PC-3 (cell line): Measurements from ENCODE around the gene MYOC. TPM values are rescaled to one million over a fixed set of nuclear protein-coding genes. Genes with fewer than 3 reads are reported as not detected.

Source experiments
- ATAC-seq: fragments of 200-7000 bp; cut with Tn5 transposase; 2 replicates; pipeline ENCODE4 v1.9.1; 2020; ENCODE audit warnings: mild to moderate bottlenecking, moderate library complexity
- BruUV-seq: library from RNA; stranded (reverse); fragments of 400-500 nt; replicated peaks from 2 replicates; lab custom pipeline; 2021; lab: Mats Ljungman, UMichigan
- CTCF ChIA-PET: fragments of 300-600 bp; sonication (Branson Sonifier 250); formaldehyde crosslinking; loops from one replicate; lab custom pipeline; 2022; ENCODE audit warnings: antibody characterized with exemption; lab: Charles Lee
- POLR2A ChIA-PET: fragments of 300-600 bp; sonication (Branson Sonifier 250); formaldehyde crosslinking; loops from one replicate; lab custom pipeline; 2022; ENCODE audit warnings: antibody characterized with exemption; ENCODE audit not compliant: unreplicated experiment; lab: Charles Lee
- DNase-seq: peaks from one replicate; pipeline ENCODE4 v3.0.0-alpha.2; 2015
- H2AFZ ChIP-seq: fragments of 300-600 bp; sonication (generic); 2 replicates; pipeline ENCODE4 v1.6.0; 2016; ENCODE audit warnings: antibody characterized with exemption, low read length
- H3F3A ChIP-seq: fragments of 300-600 bp; sonication (generic); one replicate; pipeline ENCODE4 v1.6.0; 2017; ENCODE audit warnings: antibody characterized with exemption, low read length, control low read depth, mild to moderate bottlenecking; ENCODE audit not compliant: unreplicated experiment
- H3K27ac ChIP-seq: fragments of 300-600 bp; sonication (generic); 2 replicates; pipeline ENCODE4 v1.5.1; 2016; ENCODE audit warnings: mild to moderate bottlenecking, low read length
- H3K27me3 ChIP-seq: fragments of 300-600 bp; sonication (generic); 2 replicates; pipeline ENCODE4 v1.6.1; 2016; ENCODE audit warnings: low read length, mixed read lengths
- H3K36me3 ChIP-seq: fragments of 300-600 bp; sonication (generic); 2 replicates; pipeline ENCODE4 v1.6.1; 2016; ENCODE audit warnings: low read depth, mixed run types, low read length, mixed read lengths
- H3K4me1 ChIP-seq: fragments of 300-600 bp; sonication (generic); 2 replicates; pipeline ENCODE4 v1.5.1; 2016; ENCODE audit warnings: low read length; ENCODE audit not compliant: insufficient read depth
- H3K4me2 ChIP-seq: fragments of 300-600 bp; sonication (generic); 2 replicates; pipeline ENCODE4 v1.6.0; 2016; ENCODE audit warnings: low read length
- H3K4me3 ChIP-seq: fragments of 300-600 bp; sonication (generic); 2 replicates; pipeline ENCODE4 v1.5.1; 2016; ENCODE audit warnings: mild to moderate bottlenecking, low read length, mixed read lengths
- H3K79me2 ChIP-seq: fragments of 300-600 bp; sonication (generic); 2 replicates; pipeline ENCODE4 v1.6.1; 2017; ENCODE audit warnings: low read length, mixed read lengths
- H3K9ac ChIP-seq: fragments of 300-600 bp; sonication (generic); 2 replicates; pipeline ENCODE4 v1.6.0; 2016; ENCODE audit warnings: mild to moderate bottlenecking, low read length
- H3K9me2 ChIP-seq: fragments of 300-600 bp; sonication (generic); replicated peaks from 2 replicates; pipeline ENCODE4 v1.6.1; 2016; ENCODE audit warnings: mixed run types, low read length, mixed read lengths
- H3K9me3 ChIP-seq: fragments of 300-600 bp; sonication (generic); 2 replicates; pipeline ENCODE4 v1.6.1; 2016; ENCODE audit warnings: low read length, mixed read lengths
- H4K20me1 ChIP-seq: fragments of 300-600 bp; sonication (generic); 2 replicates; pipeline ENCODE4 v1.6.1; 2016; ENCODE audit warnings: low read length, mixed read lengths
- EZH2 ChIP-seq: fragments of 300-600 bp; sonication (generic); IDR thresholded peaks from one replicate; pipeline ENCODE4 v1.6.1; 2017; ENCODE audit warnings: antibody characterized with exemption, mild to moderate bottlenecking, low read length; ENCODE audit not compliant: unreplicated experiment
- EZH2phosphoT487 ChIP-seq: fragments of 300-600 bp; sonication (generic); IDR thresholded peaks from 2 replicates; pipeline ENCODE4 v1.6.1; 2018; ENCODE audit warnings: mild to moderate bottlenecking, antibody characterized with exemption, low read length, borderline replicate concordance
- intact Hi-C: fragments of 100-400 bp; cut with micrococcal nuclease; formaldehyde crosslinking; loops from 2 replicates; pipeline ENCODE4 v1.9.0; 2023
- total RNA-seq: library from RNA; depleted of rRNA; stranded (reverse); fragments of >200 nt; gene quantifications from 2 replicates; pipeline ENCODE4 v1.2.3, GENCODE V29; 2014; rRNA removed
- TF ChIP-seq, protein P1 (sequence below): fragments of 300-600 bp; sonication (generic); conservative IDR thresholded peaks from 2 replicates; pipeline ENCODE4 v1.5.1; 2017; ENCODE audit warnings: antibody characterized with exemption, low read depth, mild to moderate bottlenecking, low read length

The MYOC gene
- total RNA-seq, 1 experiment from 2014 or later, result not detected

DNA sequence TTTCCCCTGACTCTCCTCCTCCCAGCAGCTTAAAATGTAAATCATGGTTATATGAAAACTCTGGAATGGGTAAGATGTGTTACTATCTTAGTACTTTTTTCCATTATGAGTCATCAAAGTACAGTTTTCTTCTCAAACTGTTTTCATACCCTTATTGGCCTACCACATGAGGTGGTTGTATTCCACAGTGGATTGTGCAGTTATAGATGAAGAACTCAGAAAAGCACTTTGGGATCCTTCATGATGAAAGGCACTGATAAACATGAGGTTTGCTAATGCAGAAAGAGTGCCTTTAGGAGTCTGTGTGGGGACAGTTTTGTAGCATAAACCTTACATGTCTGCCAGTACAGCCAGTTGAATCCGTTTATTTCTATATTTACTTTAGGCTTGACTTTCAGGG is 62.5 kb downstream of the MYOC start:
- ChIA-PET POLR2A (no interaction called here), CTCF (no interaction called here)
- TF ChIP-seq EZH2phosphoT487 (no peak), EZH2 (no peak)
- TF ChIP-seq, protein P1, sequence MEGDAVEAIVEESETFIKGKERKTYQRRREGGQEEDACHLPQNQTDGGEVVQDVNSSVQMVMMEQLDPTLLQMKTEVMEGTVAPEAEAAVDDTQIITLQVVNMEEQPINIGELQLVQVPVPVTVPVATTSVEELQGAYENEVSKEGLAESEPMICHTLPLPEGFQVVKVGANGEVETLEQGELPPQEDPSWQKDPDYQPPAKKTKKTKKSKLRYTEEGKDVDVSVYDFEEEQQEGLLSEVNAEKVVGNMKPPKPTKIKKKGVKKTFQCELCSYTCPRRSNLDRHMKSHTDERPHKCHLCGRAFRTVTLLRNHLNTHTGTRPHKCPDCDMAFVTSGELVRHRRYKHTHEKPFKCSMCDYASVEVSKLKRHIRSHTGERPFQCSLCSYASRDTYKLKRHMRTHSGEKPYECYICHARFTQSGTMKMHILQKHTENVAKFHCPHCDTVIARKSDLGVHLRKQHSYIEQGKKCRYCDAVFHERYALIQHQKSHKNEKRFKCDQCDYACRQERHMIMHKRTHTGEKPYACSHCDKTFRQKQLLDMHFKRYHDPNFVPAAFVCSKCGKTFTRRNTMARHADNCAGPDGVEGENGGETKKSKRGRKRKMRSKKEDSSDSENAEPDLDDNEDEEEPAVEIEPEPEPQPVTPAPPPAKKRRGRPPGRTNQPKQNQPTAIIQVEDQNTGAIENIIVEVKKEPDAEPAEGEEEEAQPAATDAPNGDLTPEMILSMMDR, result no peak
- Histone ChIP-seq H3K79me2 (no peaks in the 10 kb centered on the region), H3K36me3 (peaks cover 83% of the 10 kb centered on the region), H3K27me3 (no peaks in the 10 kb centered on the region), H3K27ac (no peak overlapping the region), H3K9me2 (no peaks in the 10 kb centered on the region), H4K20me1 (no peaks in the 10 kb centered on the region), H3K4me1 (no peaks in the 10 kb centered on the region), H3K4me2 (no peak overlapping the region), H2AFZ (no peak overlapping the region), H3K9me3 (no peaks in the 10 kb centered on the region), H3K9ac (no peak overlapping the region), H3K4me3 (no peak overlapping the region), H3F3A (no peaks in the 10 kb centered on the region)
- DNase-seq (no peak), ATAC-seq (peak; percentile 23; the same call in 1 of the 2 replicates)
- intact Hi-C loops, result no loop called here
- BruUV-seq, result no TSS peak

- no peaks in the 10 kb centered on the region for H3K27me3 ChIP-seq
- no peak for DNase-seq
- no peaks in the 10 kb centered on the region for H4K20me1 ChIP-seq
- H3K27ac ChIP-seq, result no peak overlapping the region
- H3K36me3 ChIP-seq, result peaks cover 89% of the 10 kb centered on the region
- H3K79me2 ChIP-seq, result no peaks in the 10 kb centered on the region
- H3K4me1 ChIP-seq, result no peaks in the 10 kb centered on the region
- no peaks in the 10 kb centered on the region for H3F3A ChIP-seq
- no peak for ATAC-seq
- no peaks in the 10 kb centered on the region for H3K9me3 ChIP-seq
- no peak overlapping the region for H3K4me2 ChIP-seq
- ChIA-PET CTCF (no interaction called here), POLR2A (no interaction called here)
- no peak overlapping the region for H3K9ac ChIP-seq
- TF ChIP-seq, protein P1, result no peak
- TF ChIP-seq EZH2 (no peak), EZH2phosphoT487 (no peak)
- H3K4me3 ChIP-seq, result no peak overlapping the region
- no peaks in the 10 kb centered on the region for H3K9me2 ChIP-seq
- H2AFZ ChIP-seq, result no peak overlapping the region
- intact Hi-C loops, result no loop called here
- BruUV-seq, result no TSS peak
Measured at GRCh38 chr1:171588230-171588629, 64.3 kb downstream of the MYOC start.

DNA sequence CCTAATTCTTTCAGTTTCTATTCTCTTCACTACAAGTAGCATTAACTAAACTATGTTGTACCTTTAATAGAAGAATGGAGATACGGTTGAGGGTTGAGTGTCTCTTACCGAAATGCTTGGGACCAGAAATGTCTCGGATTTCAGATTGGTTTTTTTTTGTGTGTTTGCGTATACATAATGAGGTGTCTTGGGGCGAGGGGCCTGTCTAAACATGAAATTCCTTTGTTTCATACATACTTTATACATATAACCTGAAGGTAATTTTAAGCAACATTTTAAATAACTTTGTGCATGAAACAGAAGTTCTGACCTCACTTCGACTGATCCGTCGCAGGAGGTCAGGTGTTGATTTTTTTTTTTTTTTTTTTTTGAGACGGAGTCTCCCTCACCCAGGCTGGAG is 66.8 kb downstream of the MYOC start:
- no TSS peak for BruUV-seq
- no peak for DNase-seq
- Histone ChIP-seq H3K36me3 (peaks cover 82% of the 10 kb centered on the region), H3K9me3 (no peaks in the 10 kb centered on the region), H3K79me2 (no peaks in the 10 kb centered on the region), H3K27me3 (no peaks in the 10 kb centered on the region), H3K4me3 (no peak overlapping the region), H3K9me2 (no peaks in the 10 kb centered on the region), H2AFZ (no peak overlapping the region), H3K4me2 (no peak overlapping the region), H3K27ac (no peak overlapping the region), H3F3A (no peaks in the 10 kb centered on the region), H4K20me1 (no peaks in the 10 kb centered on the region), H3K9ac (no peak overlapping the region), H3K4me1 (no peaks in the 10 kb centered on the region)
- ChIA-PET CTCF (no interaction called here), POLR2A (no interaction called here)
- ATAC-seq, result no peak
- TF ChIP-seq EZH2 (no peak), EZH2phosphoT487 (no peak)
- TF ChIP-seq, protein P1, result no peak
- intact Hi-C loops, result no loop called here

Other genes starting within 250 kb of the MYOC start
- 199 and 225 TPM in 2 replicates for gene PRRC2C, start 167.2 kb downstream of the MYOC start, total RNA-seq
- gene MYOCOS, start 30.4 kb downstream of the MYOC start, total RNA-seq, result not detected in 2 replicates
- gene VAMP4, start 89.4 kb upstream of the MYOC start, total RNA-seq, result 5.2 and 7.2 TPM in 2 replicates
- gene METTL13, start 129.0 kb upstream of the MYOC start, total RNA-seq, result 115 and 138 TPM in 2 replicates
- 0.46 and 0.98 TPM in 2 replicates for gene DNM3, start 188.8 kb upstream of the MYOC start, total RNA-seq